ENCODE data around the gene NAP1L4. TPM values are rescaled to one million over a fixed set of nuclear protein-coding genes. Genes with fewer than 3 reads are reported as not detected.

The NAP1L4 gene
- total RNA-seq, 1 experiment from 2014 or later, result 212 TPM

DNA sequence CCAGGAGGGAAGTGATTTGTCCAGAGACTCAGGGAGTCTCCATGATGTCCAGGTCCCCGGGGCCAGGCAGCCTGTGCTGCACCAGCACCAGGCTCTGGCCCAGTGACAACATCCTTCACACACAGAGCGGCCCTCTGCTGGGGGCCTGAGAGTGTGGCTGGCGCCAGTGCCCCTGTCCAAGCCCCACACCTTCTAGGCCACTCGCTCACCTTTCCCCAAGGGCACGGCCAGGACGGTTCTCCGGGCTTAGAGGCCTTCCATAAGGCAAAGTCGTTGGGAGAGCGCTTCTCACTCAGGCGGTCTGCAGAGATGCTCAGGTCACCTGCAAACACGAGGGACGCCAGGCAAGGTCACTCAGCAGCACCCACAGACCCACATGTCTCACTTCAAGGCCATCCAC lies 27.9 kb upstream of the NAP1L4 start:
- Histone ChIP-seq H2BK5ac (ENCODE audit: insufficient read length, low read length) (no peak overlapping the region), H3K14ac (ENCODE audit: insufficient read depth, low read length) (no peak overlapping the region), H3K27me3 (ENCODE audit: insufficient read depth, low read length) (no peaks in the 10 kb centered on the region), H4K91ac (ENCODE audit: insufficient read length, low read depth, low read length) (no peak overlapping the region), H3K23me2 (ENCODE audit: insufficient read length, low read depth, low read length, poor library complexity, severe bottlenecking) (no peaks in the 10 kb centered on the region), H2BK20ac (ENCODE audit: low read depth, low read length, poor library complexity, severe bottlenecking) (no peak overlapping the region), H3K56ac (ENCODE audit: insufficient read length, low read depth, low read length) (no peak overlapping the region), H3K9me3 (ENCODE audit: control insufficient read depth, low read depth, low read length) (no peaks in the 10 kb centered on the region), H3K4me2 (ENCODE audit: insufficient read depth, insufficient read length, low read length) (no peak overlapping the region), H2AK5ac (ENCODE audit: insufficient read length, low read length) (no peak overlapping the region), H3K23ac (ENCODE audit: insufficient read length, low read depth, low read length) (no peak overlapping the region), H3T11ph (ENCODE audit: low read length) (no peak overlapping the region), H4K20me1 (ENCODE audit: control insufficient read depth, insufficient read depth, insufficient read length) (no peaks in the 10 kb centered on the region), H3K18ac (ENCODE audit: insufficient read length, low read depth, low read length) (no peak overlapping the region), H3K79me1 (ENCODE audit: insufficient read depth, low read depth, low read length, poor library complexity, severe bottlenecking) (no peaks in the 10 kb centered on the region), H2BK120ac (ENCODE audit: low read depth, low read length, poor library complexity, severe bottlenecking) (no peak overlapping the region), H3K9ac (ENCODE audit: extremely low read depth, insufficient read length, low read length) (no peak overlapping the region), H4K5ac (ENCODE audit: insufficient read length, low read depth, low read length) (no peak overlapping the region), H2AFZ (ENCODE audit: low read length) (no peak overlapping the region), H3K27ac (ENCODE audit: insufficient read length, low read depth, low read length) (no peak overlapping the region), H2BK12ac (ENCODE audit: insufficient read length, low read depth, low read length) (no peak overlapping the region), H4K8ac (replicated peaks; ENCODE audit: insufficient read length, low read depth, low read length) (no peak overlapping the region), H3K4ac (ENCODE audit: low read depth, low read length) (no peak overlapping the region), H3K4me1 (ENCODE audit: insufficient read depth, low read length) (no peaks in the 10 kb centered on the region), H2BK15ac (ENCODE audit: low read depth, low read length) (no peak overlapping the region), H3K79me2 (ENCODE audit: insufficient read depth, low read length) (no peaks in the 10 kb centered on the region)
- Mint-ChIP-seq H3K4me1 (0 out of 4 replicates have a peak, but pooled peaks cover 0 to 6% of the 10 kb centered on the region in 2 experiments), H3K4me3 (no peak overlapping the region), H3K9me3 (no peaks in the 10 kb centered on the region), H3K27me3 (ENCODE audit: low read depth) (no peaks in the 10 kb centered on the region), H3K27ac (no peak overlapping the region; a peak in 1 of 7 replicates), H3K36me3 (ENCODE audit: insufficient read depth in 1 of 3, low read depth in 3 of 3) (peaks cover 41 to 78% (median 64%) of the 10 kb centered on the region in 3 experiments)
- no CpG with 5 or more reads among the region's 12 CpGs for WGBS (ENCODE audit: extremely low coverage, insufficient read length, low lambda C conversion rate)
- TF ChIP-seq, protein P1, sequence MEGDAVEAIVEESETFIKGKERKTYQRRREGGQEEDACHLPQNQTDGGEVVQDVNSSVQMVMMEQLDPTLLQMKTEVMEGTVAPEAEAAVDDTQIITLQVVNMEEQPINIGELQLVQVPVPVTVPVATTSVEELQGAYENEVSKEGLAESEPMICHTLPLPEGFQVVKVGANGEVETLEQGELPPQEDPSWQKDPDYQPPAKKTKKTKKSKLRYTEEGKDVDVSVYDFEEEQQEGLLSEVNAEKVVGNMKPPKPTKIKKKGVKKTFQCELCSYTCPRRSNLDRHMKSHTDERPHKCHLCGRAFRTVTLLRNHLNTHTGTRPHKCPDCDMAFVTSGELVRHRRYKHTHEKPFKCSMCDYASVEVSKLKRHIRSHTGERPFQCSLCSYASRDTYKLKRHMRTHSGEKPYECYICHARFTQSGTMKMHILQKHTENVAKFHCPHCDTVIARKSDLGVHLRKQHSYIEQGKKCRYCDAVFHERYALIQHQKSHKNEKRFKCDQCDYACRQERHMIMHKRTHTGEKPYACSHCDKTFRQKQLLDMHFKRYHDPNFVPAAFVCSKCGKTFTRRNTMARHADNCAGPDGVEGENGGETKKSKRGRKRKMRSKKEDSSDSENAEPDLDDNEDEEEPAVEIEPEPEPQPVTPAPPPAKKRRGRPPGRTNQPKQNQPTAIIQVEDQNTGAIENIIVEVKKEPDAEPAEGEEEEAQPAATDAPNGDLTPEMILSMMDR (conservative IDR thresholded peaks at IDR 0.05), result no peak
- no peak for DNase-seq

Data from H9 (cell line).